Tibial nerve (tissue), 4 donors: ENCODE measurements around the gene ZEB1. TPM values are rescaled to one million over a fixed set of nuclear protein-coding genes. Genes with fewer than 3 reads are reported as not detected.

Experiments used
- DNase-seq, 2 donors: peaks; one replicate each; pipeline ENCODE4 v3.0.0-alpha.2; 2019; ENCODE audit warnings: low spot score in 2 of 2
- H3K27ac ChIP-seq, 4 donors: fragments of 200-600 bp; sonication (generic) in 3 of 4; one replicate each; pipeline ENCODE4 v1.5.1; 2017 to 2019; ENCODE audit warnings: mild to moderate bottlenecking in 1 of 4
- H3K27me3 ChIP-seq, 2 donors: fragments of 200-600 bp; sonication (generic) in 1 of 2; one replicate each; pipeline versions ENCODE4 v1.5.1 to v1.6.0; 2017 to 2019
- H3K36me3 ChIP-seq, 3 donors: fragments of 200-600 bp; sonication (generic); one replicate each; pipeline ENCODE4 v1.5.1; 2018 to 2019
- H3K4me1 ChIP-seq, 4 donors: fragments of 200-600 bp; sonication (generic) in 3 of 4; one replicate each; pipeline ENCODE4 v1.5.1; 2017 to 2019
- H3K4me3 ChIP-seq, 4 donors: fragments of 200-600 bp; sonication (generic) in 3 of 4; one replicate each; pipeline ENCODE4 v1.5.1; 2017 to 2019; ENCODE audit warnings: mild to moderate bottlenecking in 1 of 4, moderate library complexity in 1 of 4
- H3K9me3 ChIP-seq, 4 donors: fragments of 200-600 bp; sonication (generic) in 3 of 4; one replicate each; pipeline ENCODE4 v1.5.1; 2017 to 2019
- CTCF ChIP-seq, 5 experiments: fragments of 200-600 bp in 3 of 5; fragments of 450-650 bp in 2 of 5; sonication (generic) in 3 of 5; IDR thresholded peaks; one replicate each; pipeline ENCODE4 v1.5.1; 2016 to 2019; ENCODE audit warnings: antibody characterized with exemption in 5 of 5, mild to moderate bottlenecking in 3 of 5, moderate library complexity in 2 of 5
- EP300 ChIP-seq, 2 donors: sonication (generic); formaldehyde crosslinking; IDR thresholded peaks; one replicate each; pipeline ENCODE4 v1.6.1; 2017; ENCODE audit warnings: antibody characterized with exemption in 2 of 2, mild to moderate bottlenecking in 1 of 2
- POLR2A ChIP-seq, 2 donors: fragments of 450-650 bp; IDR thresholded peaks; one replicate each; pipeline ENCODE4 v1.6.1; 2017; ENCODE audit warnings: antibody characterized with exemption in 2 of 2, mild to moderate bottlenecking in 2 of 2, moderate library complexity in 2 of 2
- WGBS, 2 donors: methylation state at CpG; one replicate each; pipeline ENCODE4 v1.1.5; 2018; 5-methylcytosine and 5-hydroxymethylcytosine counted together
- total RNA-seq, 4 donors: library from RNA; depleted of rRNA; stranded (reverse); fragments of >200 nt; gene quantifications; one replicate each; pipeline ENCODE4 v1.1.0, GENCODE V29; 2016

Gene ZEB1
- total RNA-seq, 4 donors from 2014 or later, result 84.6 to 128 (median 95.7) TPM

- Histone ChIP-seq H3K27me3 (no peaks in the 10 kb centered on the region), H3K9me3 (no peaks in the 10 kb centered on the region), H3K27ac (no peak overlapping the region), H3K36me3 (peaks cover 0 to 23% (median 0%) of the 10 kb centered on the region in 3 donors), H3K4me1 (peaks cover 0 to 10% (median 3%) of the 10 kb centered on the region in 4 donors), H3K4me3 (no peak overlapping the region)
- no peak for TF ChIP-seq EP300 (IDR thresholded peaks at IDR 0.05)
- no peak for TF ChIP-seq POLR2A (IDR thresholded peaks at IDR 0.05)
- TF ChIP-seq CTCF (IDR thresholded peaks at IDR 0.05), result no peak
- 88 to 93% methylated on average over 3 of the region's 3 CpGs for WGBS, 2 donors
- no peak for DNase-seq
Measured at GRCh38 chr10:31313396-31313795, 5.6 kb upstream of the ZEB1 start.

- Histone ChIP-seq H3K4me1 (peaks cover 0 to 10% (median 3%) of the 10 kb centered on the region in 4 donors), H3K36me3 (peaks cover 0 to 17% (median 0%) of the 10 kb centered on the region in 3 donors), H3K27ac (no peak overlapping the region), H3K4me3 (no peak overlapping the region), H3K9me3 (no peaks in the 10 kb centered on the region), H3K27me3 (no peaks in the 10 kb centered on the region)
- no peak for DNase-seq
- 72 to 76% methylated on average over 8 of the region's 8 CpGs for WGBS, 2 donors
- TF ChIP-seq EP300 (IDR thresholded peaks at IDR 0.05) (no peak), POLR2A (IDR thresholded peaks at IDR 0.05) (no peak), CTCF (IDR thresholded peaks at IDR 0.05) (no peak)
Measured at GRCh38 chr10:31314256-31315150, 4.5 kb upstream of the ZEB1 start.

DNA sequence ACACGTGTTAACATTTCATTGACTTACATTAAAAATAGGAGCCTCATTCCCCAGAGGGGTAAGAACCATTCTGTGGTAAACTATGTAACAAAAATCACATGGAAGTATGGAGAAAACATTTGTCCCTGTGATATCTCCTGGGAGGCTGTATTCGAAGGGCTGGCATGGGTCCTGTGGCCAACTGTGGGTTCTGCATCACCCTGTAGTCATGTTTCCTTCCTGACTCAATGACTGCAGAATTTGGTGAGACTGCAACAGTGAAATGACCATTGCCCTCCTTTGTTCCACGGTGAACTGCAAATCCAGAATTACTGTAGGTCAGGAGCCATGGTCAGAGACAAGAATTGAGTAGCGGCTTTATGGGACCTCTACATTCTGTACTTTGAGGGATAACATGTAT, 3.6 kb upstream of the ZEB1 start:
- TF ChIP-seq CTCF (IDR thresholded peaks at IDR 0.05) (no peak), POLR2A (IDR thresholded peaks at IDR 0.05) (no peak), EP300 (IDR thresholded peaks at IDR 0.05) (no peak)
- DNase-seq, result no peak
- no peaks in the 10 kb centered on the region for H3K9me3 ChIP-seq
- H3K36me3 ChIP-seq, result peaks cover 0 to 10% (median 0%) of the 10 kb centered on the region in 3 donors
- H3K4me1 ChIP-seq, result peaks cover 0 to 10% (median 3%) of the 10 kb centered on the region in 4 donors
- no peak overlapping the region for H3K4me3 ChIP-seq
- H3K27me3 ChIP-seq, result no peaks in the 10 kb centered on the region
- WGBS, 2 donors, result 53 to 54% methylated on average over 4 of the region's 4 CpGs
- no peak overlapping the region for H3K27ac ChIP-seq

DNA sequence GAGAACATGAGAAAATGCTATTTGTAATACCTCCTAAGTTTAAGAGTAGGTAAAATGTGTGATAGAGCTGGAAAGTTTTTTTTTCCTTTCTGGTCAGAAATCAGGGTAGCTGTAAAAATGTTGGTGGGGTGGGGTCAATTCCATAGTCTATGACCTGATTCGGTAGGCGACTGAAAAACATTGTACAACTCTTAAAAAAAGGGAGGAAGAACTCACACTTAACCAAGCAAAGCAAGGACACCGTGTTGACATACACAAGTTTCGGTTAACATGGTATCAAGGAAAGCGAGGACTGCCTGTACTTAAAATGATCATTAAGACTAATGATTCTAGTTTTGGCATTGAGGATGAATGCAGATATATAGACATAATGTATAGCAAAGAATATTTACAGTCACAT, 1.8 kb upstream of the ZEB1 start:
- WGBS, 2 donors, result 87 to 90% methylated on average over 5 of the region's 5 CpGs
- peaks cover 0 to 20% (median 3%) of the 10 kb centered on the region in 4 donors for H3K4me1 ChIP-seq
- H3K36me3 ChIP-seq, result peaks cover 0 to 8% (median 0%) of the 10 kb centered on the region in 3 donors
- TF ChIP-seq POLR2A (IDR thresholded peaks at IDR 0.05), result no peak
- TF ChIP-seq CTCF (IDR thresholded peaks at IDR 0.05), result no peak
- no peak for TF ChIP-seq EP300 (IDR thresholded peaks at IDR 0.05)
- peak overlapping the region in 1 of 4 donors; percentile 15 for H3K27ac ChIP-seq
- DNase-seq, result no peak
- H3K9me3 ChIP-seq, result no peaks in the 10 kb centered on the region
- H3K4me3 ChIP-seq, result no peak overlapping the region
- H3K27me3 ChIP-seq, result no peaks in the 10 kb centered on the region
